Measurements from ENCODE around the gene SDHA.
"Not testable (repeated sequence)": the region's sequence is repeated elsewhere in the genome, so short reads cannot be mapped to it uniquely, and the experiment has no call there.

The SDHA gene

DNA sequence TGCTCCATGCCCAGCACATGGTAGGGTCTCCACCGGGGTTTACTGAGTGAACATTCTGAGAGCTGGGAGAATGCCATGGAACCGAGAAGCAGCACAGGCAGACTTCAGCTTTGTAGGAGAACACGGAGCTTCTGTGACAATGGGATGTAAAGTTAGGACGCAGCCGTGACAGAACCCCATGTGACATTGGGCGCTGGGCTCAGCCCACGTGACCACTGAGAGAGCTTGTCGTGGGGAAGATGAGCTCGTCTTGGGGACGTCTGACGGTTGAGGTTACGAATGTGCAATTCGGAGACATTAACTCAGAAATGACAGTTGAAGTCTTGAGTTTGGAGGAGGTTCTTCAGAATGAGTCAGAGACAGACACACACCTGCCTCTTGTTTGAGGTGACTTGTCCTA lies 13.5 kb downstream of the SDHA start:
- Histone ChIP-seq H3K4me3 (ENCODE audit: low read length) (no peak overlapping the region), H2AFZ (ENCODE audit: low read depth, low read length) (no peak overlapping the region), H4K20me1 (ENCODE audit: insufficient read depth, low read length) (no peaks in the 10 kb centered on the region), H3K4me1 (ENCODE audit: low read length) (no peaks in the 10 kb centered on the region), H3K27ac (ENCODE audit: low read length) (no peak overlapping the region), H3K9ac (ENCODE audit: low read length) (no peak overlapping the region), H3K4me2 (ENCODE audit: low read length) (no peak overlapping the region), H3K27me3 (ENCODE audit: low read depth, low read length) (no peaks in the 10 kb centered on the region), H3K36me3 (replicated peaks; ENCODE audit: low read depth, low read length) (no peaks in the 10 kb centered on the region), H3K79me2 (ENCODE audit: low read length) (no peaks in the 10 kb centered on the region), H3K9me3 (ENCODE audit: insufficient read depth, low read length) (no peaks in the 10 kb centered on the region)
- TF ChIP-seq, protein P1, sequence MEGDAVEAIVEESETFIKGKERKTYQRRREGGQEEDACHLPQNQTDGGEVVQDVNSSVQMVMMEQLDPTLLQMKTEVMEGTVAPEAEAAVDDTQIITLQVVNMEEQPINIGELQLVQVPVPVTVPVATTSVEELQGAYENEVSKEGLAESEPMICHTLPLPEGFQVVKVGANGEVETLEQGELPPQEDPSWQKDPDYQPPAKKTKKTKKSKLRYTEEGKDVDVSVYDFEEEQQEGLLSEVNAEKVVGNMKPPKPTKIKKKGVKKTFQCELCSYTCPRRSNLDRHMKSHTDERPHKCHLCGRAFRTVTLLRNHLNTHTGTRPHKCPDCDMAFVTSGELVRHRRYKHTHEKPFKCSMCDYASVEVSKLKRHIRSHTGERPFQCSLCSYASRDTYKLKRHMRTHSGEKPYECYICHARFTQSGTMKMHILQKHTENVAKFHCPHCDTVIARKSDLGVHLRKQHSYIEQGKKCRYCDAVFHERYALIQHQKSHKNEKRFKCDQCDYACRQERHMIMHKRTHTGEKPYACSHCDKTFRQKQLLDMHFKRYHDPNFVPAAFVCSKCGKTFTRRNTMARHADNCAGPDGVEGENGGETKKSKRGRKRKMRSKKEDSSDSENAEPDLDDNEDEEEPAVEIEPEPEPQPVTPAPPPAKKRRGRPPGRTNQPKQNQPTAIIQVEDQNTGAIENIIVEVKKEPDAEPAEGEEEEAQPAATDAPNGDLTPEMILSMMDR (IDR thresholded peaks at IDR 0.05; ENCODE audit: low read depth, low read length) = no peak

DNA sequence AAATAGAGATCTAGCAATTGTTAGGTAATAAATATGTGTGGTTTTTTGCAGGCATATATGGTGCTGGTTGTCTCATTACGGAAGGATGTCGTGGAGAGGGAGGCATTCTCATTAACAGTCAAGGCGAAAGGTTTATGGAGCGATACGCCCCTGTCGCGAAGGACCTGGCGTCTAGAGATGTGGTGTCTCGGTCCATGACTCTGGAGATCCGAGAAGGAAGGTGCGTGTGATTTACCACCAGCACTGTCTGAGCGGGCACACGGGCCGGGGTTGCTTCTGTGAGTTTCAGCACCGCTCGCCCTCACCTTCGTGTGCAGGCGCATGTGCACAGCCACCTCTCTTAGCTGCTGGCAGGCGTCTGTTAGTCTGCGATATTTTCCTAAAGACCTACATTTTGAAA lies 15.3 kb downstream of the SDHA start:
- not testable (repeated sequence) for H3K36me3 ChIP-seq (replicated peaks; ENCODE audit: low read depth, low read length); H3K4me1 ChIP-seq (ENCODE audit: low read length); H3K4me3 ChIP-seq (ENCODE audit: low read length); H3K9ac ChIP-seq (ENCODE audit: low read length); H2AFZ ChIP-seq (ENCODE audit: low read depth, low read length); H3K4me2 ChIP-seq (ENCODE audit: low read length); H3K27ac ChIP-seq (ENCODE audit: low read length); H3K79me2 ChIP-seq (ENCODE audit: low read length); H4K20me1 ChIP-seq (ENCODE audit: insufficient read depth, low read length); H3K9me3 ChIP-seq (ENCODE audit: insufficient read depth, low read length); H3K27me3 ChIP-seq (ENCODE audit: low read depth, low read length)

GRCh38 chr5:234450-234849 lies 16.3 kb downstream of the SDHA start:
- H3K27ac ChIP-seq (ENCODE audit: low read length) = no peak overlapping the region
- no peak overlapping the region for H3K9ac ChIP-seq (ENCODE audit: low read length)
- no peaks in the 10 kb centered on the region for H3K9me3 ChIP-seq (ENCODE audit: insufficient read depth, low read length)
- no peaks in the 10 kb centered on the region for H4K20me1 ChIP-seq (ENCODE audit: insufficient read depth, low read length)
- H3K4me2 ChIP-seq (ENCODE audit: low read length) = no peak overlapping the region
- no peak for TF ChIP-seq EZH2phosphoT487 (IDR thresholded peaks at IDR 0.05; ENCODE audit: low read depth)
- TF ChIP-seq, protein P1 (IDR thresholded peaks at IDR 0.05; ENCODE audit: low read depth, low read length) = no peak
- no peak overlapping the region for H2AFZ ChIP-seq (ENCODE audit: low read depth, low read length)
- no peaks in the 10 kb centered on the region for H3K79me2 ChIP-seq (ENCODE audit: low read length)
- H3K4me1 ChIP-seq (ENCODE audit: low read length) = no peaks in the 10 kb centered on the region
- no peaks in the 10 kb centered on the region for H3K27me3 ChIP-seq (ENCODE audit: low read depth, low read length)
- H3K36me3 ChIP-seq (replicated peaks; ENCODE audit: low read depth, low read length) = no peaks in the 10 kb centered on the region
- no peak overlapping the region for H3K4me3 ChIP-seq (ENCODE audit: low read length)

GRCh38 chr5:235527-235926 lies 17.4 kb downstream of the SDHA start:
- not testable (repeated sequence) for H3K79me2 ChIP-seq (ENCODE audit: low read length); H3K4me3 ChIP-seq (ENCODE audit: low read length); H3K4me1 ChIP-seq (ENCODE audit: low read length); H4K20me1 ChIP-seq (ENCODE audit: insufficient read depth, low read length); H2AFZ ChIP-seq (ENCODE audit: low read depth, low read length); H3K9ac ChIP-seq (ENCODE audit: low read length); H3K9me3 ChIP-seq (ENCODE audit: insufficient read depth, low read length); H3K27ac ChIP-seq (ENCODE audit: low read length); H3K27me3 ChIP-seq (ENCODE audit: low read depth, low read length); H3K4me2 ChIP-seq (ENCODE audit: low read length); H3K36me3 ChIP-seq (replicated peaks; ENCODE audit: low read depth, low read length)

GRCh38 chr5:237931-238330 lies 19.8 kb downstream of the SDHA start:
- not testable (repeated sequence) for H3K27me3 ChIP-seq (ENCODE audit: low read depth, low read length); H2AFZ ChIP-seq (ENCODE audit: low read depth, low read length); H3K9ac ChIP-seq (ENCODE audit: low read length); H4K20me1 ChIP-seq (ENCODE audit: insufficient read depth, low read length); H3K36me3 ChIP-seq (replicated peaks; ENCODE audit: low read depth, low read length); H3K4me2 ChIP-seq (ENCODE audit: low read length); H3K79me2 ChIP-seq (ENCODE audit: low read length); H3K9me3 ChIP-seq (ENCODE audit: insufficient read depth, low read length); H3K27ac ChIP-seq (ENCODE audit: low read length); H3K4me1 ChIP-seq (ENCODE audit: low read length); H3K4me3 ChIP-seq (ENCODE audit: low read length)

- not testable (repeated sequence) for H3K27ac ChIP-seq (ENCODE audit: low read length); H2AFZ ChIP-seq (ENCODE audit: low read depth, low read length); H3K27me3 ChIP-seq (ENCODE audit: low read depth, low read length); H3K4me1 ChIP-seq (ENCODE audit: low read length); H3K9ac ChIP-seq (ENCODE audit: low read length); H4K20me1 ChIP-seq (ENCODE audit: insufficient read depth, low read length); H3K4me3 ChIP-seq (ENCODE audit: low read length); H3K4me2 ChIP-seq (ENCODE audit: low read length); H3K79me2 ChIP-seq (ENCODE audit: low read length); H3K9me3 ChIP-seq (ENCODE audit: insufficient read depth, low read length); H3K36me3 ChIP-seq (replicated peaks; ENCODE audit: low read depth, low read length)
Measured at GRCh38 chr5:240550-240949, 22.4 kb downstream of the SDHA start.

DNA sequence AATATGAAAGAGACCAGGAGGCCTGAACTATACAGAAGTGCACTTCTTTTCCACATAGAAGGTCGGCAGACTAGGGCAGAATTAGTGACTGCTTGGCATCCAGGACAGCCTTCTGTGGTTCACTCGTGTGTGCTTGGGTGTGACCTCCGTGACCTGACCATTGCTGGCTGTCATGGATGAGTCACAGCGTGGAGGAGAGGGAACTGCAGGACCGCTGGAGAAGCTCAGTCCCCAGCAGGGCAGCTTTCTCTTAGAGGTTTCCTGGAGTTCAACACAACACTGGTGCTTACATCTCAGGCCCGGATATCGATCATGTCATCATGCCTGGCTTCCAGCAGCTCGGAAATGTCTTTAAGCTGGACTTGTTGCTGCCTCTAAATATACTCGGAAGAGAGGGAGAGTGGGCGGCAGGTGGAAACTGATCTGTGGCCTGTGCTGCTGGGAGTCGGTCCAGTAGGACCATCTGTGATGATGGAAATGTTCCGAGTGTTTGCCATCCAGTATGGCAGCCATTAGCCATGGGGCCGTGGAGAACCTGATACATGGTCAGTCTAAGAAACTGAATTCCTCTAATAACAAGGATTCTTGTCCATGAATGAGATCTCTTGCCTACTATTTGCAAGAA lies 23.0 kb downstream of the SDHA start:
- H3K4me2 ChIP-seq (ENCODE audit: low read length); H2AFZ ChIP-seq (ENCODE audit: low read depth, low read length); H3K79me2 ChIP-seq (ENCODE audit: low read length); H3K27me3 ChIP-seq (ENCODE audit: low read depth, low read length); H3K27ac ChIP-seq (ENCODE audit: low read length); H4K20me1 ChIP-seq (ENCODE audit: insufficient read depth, low read length); H3K9ac ChIP-seq (ENCODE audit: low read length); H3K4me3 ChIP-seq (ENCODE audit: low read length); H3K9me3 ChIP-seq (ENCODE audit: insufficient read depth, low read length); H3K4me1 ChIP-seq (ENCODE audit: low read length); H3K36me3 ChIP-seq (replicated peaks; ENCODE audit: low read depth, low read length): not testable (repeated sequence)

GRCh38 chr5:243683-244367 lies 25.7 kb downstream of the SDHA start:
- H3K27ac ChIP-seq (ENCODE audit: low read length); H3K9ac ChIP-seq (ENCODE audit: low read length); H3K9me3 ChIP-seq (ENCODE audit: insufficient read depth, low read length); H3K4me1 ChIP-seq (ENCODE audit: low read length); H3K79me2 ChIP-seq (ENCODE audit: low read length); H3K4me2 ChIP-seq (ENCODE audit: low read length); H4K20me1 ChIP-seq (ENCODE audit: insufficient read depth, low read length); H2AFZ ChIP-seq (ENCODE audit: low read depth, low read length); H3K36me3 ChIP-seq (replicated peaks; ENCODE audit: low read depth, low read length); H3K27me3 ChIP-seq (ENCODE audit: low read depth, low read length); H3K4me3 ChIP-seq (ENCODE audit: low read length): not testable (repeated sequence)

Measured in OCI-LY3 (cell line).